Lung (tissue), 12 donors: ENCODE measurements around the gene ARHGEF18. TPM values are rescaled to one million over a fixed set of nuclear protein-coding genes. Genes with fewer than 3 reads are reported as not detected.

ENCODE experiments used
- ATAC-seq: fragments of 200-7000 bp; cut with Tn5 transposase; one replicate; pipeline ENCODE4 v1.9.1; 2020; ENCODE audit warnings: moderate number of reproducible peaks; ENCODE audit not compliant: insufficient read depth, low FRiP score
- DNase-seq, 3 donors: peaks; one replicate each; pipeline ENCODE4 v3.0.0-alpha.2; 2013 to 2017
- H3K27ac ChIP-seq, 2 donors: one replicate each; pipeline ENCODE4 v1.5.1; 2013; ENCODE audit warnings: mild to moderate bottlenecking in 2 of 2, moderate library complexity in 2 of 2, control low read depth in 1 of 2, inconsistent platforms in 1 of 2, low read depth in 1 of 2, low read length in 1 of 2
- H3K27me3 ChIP-seq, 3 donors: one replicate each; pipeline ENCODE4 v1.5.1; 2013; ENCODE audit warnings: low read length in 2 of 3; ENCODE audit not compliant: control insufficient read depth in 3 of 3, insufficient read depth in 3 of 3
- H3K36me3 ChIP-seq, 4 donors: one replicate each; pipeline ENCODE4 v1.5.1; 2013; ENCODE audit warnings: low read length in 4 of 4, mild to moderate bottlenecking in 1 of 4, moderate library complexity in 1 of 4; ENCODE audit not compliant: control insufficient read depth in 4 of 4, insufficient read depth in 4 of 4
- H3K4me1 ChIP-seq, 5 donors: one replicate each; pipeline ENCODE4 v1.5.1; 2013; ENCODE audit warnings: low read length in 5 of 5, mild to moderate bottlenecking in 2 of 5, moderate library complexity in 1 of 5; ENCODE audit not compliant: control insufficient read depth in 5 of 5, insufficient read depth in 5 of 5
- H3K4me3 ChIP-seq: one replicate; pipeline ENCODE4 v1.5.1; 2013; ENCODE audit warnings: mild to moderate bottlenecking, control low read depth, moderate library complexity
- H3K9ac ChIP-seq, 2 donors: one replicate each; pipeline ENCODE4 v1.5.1; 2013; ENCODE audit warnings: low read length in 2 of 2, control low read depth in 1 of 2; ENCODE audit not compliant: insufficient read depth in 1 of 2
- H3K9me3 ChIP-seq, 4 donors: one replicate each; pipeline ENCODE4 v1.5.1; 2013; ENCODE audit warnings: low read length in 3 of 4, mild to moderate bottlenecking in 1 of 4, moderate library complexity in 1 of 4; ENCODE audit not compliant: control insufficient read depth in 4 of 4, insufficient read depth in 3 of 4
- CTCF ChIP-seq: IDR thresholded peaks from 2 replicates; pipeline ENCODE4 v1.5.1; 2012; ENCODE audit warnings: mild to moderate bottlenecking; ENCODE audit errors: control extremely low read depth, extremely low read depth
- WGBS, 2 donors: extraction: QIAGEN DNeasy Blood & Tissue Kit; methylation state at CpG; one replicate each; pipeline ENCODE4 v1.1.7; 2013; 5-methylcytosine and 5-hydroxymethylcytosine counted together
- polyA plus RNA-seq, 2 donors: library from polyadenylated mRNA; stranded (reverse); fragments of 200-250 nt; gene quantifications; one replicate each; pipeline ENCODE4 v1.2.1, GENCODE V29; 2013
- total RNA-seq, 2 donors: library from RNA; depleted of rRNA in 1 of 2; stranded (reverse); fragments of >200 nt in 1 of 2; gene quantifications; one replicate each; pipeline ENCODE4 v1.2.1, GENCODE V29; 2014 to 2021
- donor health status: control.
- donor health status: control.
- donor health status: Bipolar disorder and iron deficiency.
- donor health status: healthy.
- donor health status: DM: yes; HTN: yes; CAD: no.

Gene ARHGEF18
- total and polyA plus RNA-seq, 4 donors, result 22.8 to 55.6 (median 35.5) TPM

DNA sequence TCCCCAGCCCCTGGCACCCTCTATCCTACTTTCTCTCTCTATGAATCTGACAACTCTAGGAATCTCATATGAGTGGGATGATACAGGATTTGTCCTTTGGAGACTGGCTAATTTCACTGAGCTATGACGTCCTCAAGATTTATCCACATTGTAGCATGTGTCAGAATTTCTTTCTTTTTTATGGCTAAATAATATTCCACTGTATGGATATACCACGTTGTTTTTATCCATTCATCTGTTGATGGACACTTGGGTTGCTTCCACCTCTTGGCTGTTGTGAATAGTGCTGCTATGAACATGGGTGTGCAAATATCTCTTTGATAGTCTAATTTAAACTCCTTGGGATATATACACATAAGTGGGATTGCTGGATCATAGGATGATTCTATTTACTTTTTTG lies 30.6 kb upstream of the ARHGEF18 start:
- Histone ChIP-seq H3K9me3 (peaks cover 0 to 5% (median 0%) of the 10 kb centered on the region in 4 donors), H3K27me3 (no peaks in the 10 kb centered on the region), H3K36me3 (no peaks in the 10 kb centered on the region), H3K4me1 (no peaks in the 10 kb centered on the region), H3K9ac (no peak overlapping the region), H3K27ac (no peak overlapping the region), H3K4me3 (no peak overlapping the region)
- TF ChIP-seq CTCF, result no peak
- 46 to 48% methylated on average over 2 of the region's 2 CpGs for WGBS, 2 donors
- DNase-seq (no peak), ATAC-seq (no peak)

DNA sequence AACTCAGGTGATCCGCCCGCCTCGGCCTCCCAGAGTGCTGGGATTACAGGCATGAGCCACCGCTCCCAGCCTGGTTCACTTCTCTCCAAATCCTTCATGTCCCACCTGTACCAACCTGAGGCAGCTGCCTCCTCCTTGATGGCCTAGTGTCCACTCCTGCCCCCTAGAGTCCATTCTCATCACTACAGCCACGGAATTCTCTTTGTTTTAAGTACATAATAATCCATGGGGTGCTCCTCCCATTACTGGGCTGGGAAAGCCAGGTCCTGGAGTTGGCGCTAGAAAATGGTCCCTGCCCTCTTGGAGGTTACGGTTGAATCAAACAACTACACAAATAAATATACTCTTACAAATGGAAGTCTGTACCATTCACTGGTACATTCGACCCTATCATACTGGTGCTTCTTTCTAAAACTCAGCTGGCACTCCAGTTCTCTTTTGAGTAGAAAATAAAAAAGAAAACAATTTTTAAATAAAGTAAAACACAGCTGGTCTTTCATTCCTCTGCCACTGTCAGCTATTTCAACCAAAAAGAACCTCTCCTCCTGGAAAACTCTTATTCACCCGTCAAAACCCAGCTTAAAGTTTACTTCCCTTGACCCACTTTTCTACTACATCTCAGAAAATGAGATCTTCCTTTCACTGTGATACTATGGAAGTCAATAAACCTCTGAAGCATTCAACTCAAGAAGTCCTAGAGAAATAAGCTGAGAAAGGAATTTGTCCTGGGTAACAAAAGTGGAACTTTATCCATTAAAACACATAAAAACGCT lies 22.4 kb upstream of the ARHGEF18 start:
- Histone ChIP-seq H3K9ac (no peak overlapping the region), H3K4me1 (no peaks in the 10 kb centered on the region), H3K36me3 (no peaks in the 10 kb centered on the region), H3K27me3 (no peaks in the 10 kb centered on the region), H3K9me3 (no peaks in the 10 kb centered on the region), H3K27ac (no peak overlapping the region), H3K4me3 (no peak overlapping the region)
- no peak for DNase-seq
- ATAC-seq, result no peak
- 78 to 80% methylated on average over 9 to 10 of the region's 10 CpGs for WGBS, 2 donors
- TF ChIP-seq CTCF, result no peak

GRCh38 chr19:7327802-7328201 lies 20.9 kb upstream of the ARHGEF18 start:
- no peak for TF ChIP-seq CTCF
- no peak for DNase-seq
- Histone ChIP-seq H3K9me3 (no peaks in the 10 kb centered on the region), H3K36me3 (no peaks in the 10 kb centered on the region), H3K27me3 (no peaks in the 10 kb centered on the region), H3K9ac (no peak overlapping the region), H3K4me3 (no peak overlapping the region), H3K4me1 (no peaks in the 10 kb centered on the region), H3K27ac (no peak overlapping the region)
- ATAC-seq, result no peak
- 60 to 89% methylated on average over 1 of the region's 1 CpG for WGBS, 2 donors

GRCh38 chr19:7328647-7329046 lies 20.1 kb upstream of the ARHGEF18 start:
- H3K4me3 ChIP-seq, result no peak overlapping the region

More at GRCh38 chr19:7328647-7329046, 20.1 kb upstream of the ARHGEF18 start:
- no peak for ATAC-seq
- H3K36me3 ChIP-seq, result no peaks in the 10 kb centered on the region
- no peak for DNase-seq
- H3K9me3 ChIP-seq, result no peaks in the 10 kb centered on the region
- H3K27ac ChIP-seq, result no peak overlapping the region
- H3K27me3 ChIP-seq, result no peaks in the 10 kb centered on the region
- H3K9ac ChIP-seq, result no peak overlapping the region
- H3K4me1 ChIP-seq, result no peaks in the 10 kb centered on the region
- TF ChIP-seq CTCF, result no peak
- WGBS, 2 donors, result 84 to 89% methylated on average over 4 of the region's 4 CpGs
